DLD1 (cell line): ENCODE data around the gene UBE2M.
"Not testable (repeated sequence)": the region's sequence is repeated elsewhere in the genome, so short reads cannot be mapped to it uniquely, and the experiment has no call there.

Experiments used
- in situ Hi-C: cut with HindIII; loops from 2 replicates; pipeline ENCODE4 v1.10.0; 2017; ENCODE audit warnings: low sequenced_read_pairs

Gene UBE2M

DNA sequence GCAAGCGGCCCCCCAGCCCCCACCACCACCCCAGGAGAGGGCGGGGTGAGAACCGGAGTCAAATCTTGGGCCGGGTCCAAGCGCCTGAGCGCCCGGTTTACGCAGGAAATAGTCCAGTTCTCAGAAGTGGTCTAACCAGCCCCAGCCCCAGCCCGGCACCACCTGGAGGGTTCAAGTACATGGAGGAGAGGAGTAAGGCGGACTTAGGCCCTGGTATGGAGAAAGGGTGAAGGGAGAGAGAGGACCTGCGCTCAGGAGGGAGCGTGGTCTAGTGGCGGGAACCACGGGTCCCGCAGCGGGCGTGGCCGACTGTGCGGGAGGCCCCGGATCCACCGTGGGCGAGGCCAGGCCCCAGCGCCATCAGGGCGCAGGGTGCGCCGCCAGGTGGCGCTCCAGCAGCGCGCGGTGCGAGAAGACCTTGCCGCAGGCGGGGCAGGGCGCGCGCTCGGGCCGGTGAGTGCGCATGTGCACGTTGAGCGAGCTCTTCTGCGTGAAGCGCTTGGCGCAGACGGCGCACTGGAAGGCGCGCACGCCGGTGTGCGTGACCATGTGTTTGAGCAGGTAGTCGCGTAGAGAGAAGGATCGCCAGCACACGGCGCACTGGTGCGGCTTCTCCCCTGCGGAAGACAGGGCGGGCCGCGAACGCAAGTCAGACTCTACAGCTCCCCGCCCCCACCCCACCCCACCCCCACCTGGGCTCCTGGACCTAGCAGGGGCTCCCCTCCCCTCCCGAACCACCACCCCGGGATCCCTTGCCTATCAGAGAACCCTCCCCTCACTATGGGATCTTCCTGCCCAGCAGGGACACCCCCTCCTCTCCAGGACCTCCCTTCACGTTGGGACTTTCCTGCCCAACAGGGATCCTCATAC is 44.5 kb downstream of the UBE2M start:
- in situ Hi-C loops: no loop called here

DNA sequence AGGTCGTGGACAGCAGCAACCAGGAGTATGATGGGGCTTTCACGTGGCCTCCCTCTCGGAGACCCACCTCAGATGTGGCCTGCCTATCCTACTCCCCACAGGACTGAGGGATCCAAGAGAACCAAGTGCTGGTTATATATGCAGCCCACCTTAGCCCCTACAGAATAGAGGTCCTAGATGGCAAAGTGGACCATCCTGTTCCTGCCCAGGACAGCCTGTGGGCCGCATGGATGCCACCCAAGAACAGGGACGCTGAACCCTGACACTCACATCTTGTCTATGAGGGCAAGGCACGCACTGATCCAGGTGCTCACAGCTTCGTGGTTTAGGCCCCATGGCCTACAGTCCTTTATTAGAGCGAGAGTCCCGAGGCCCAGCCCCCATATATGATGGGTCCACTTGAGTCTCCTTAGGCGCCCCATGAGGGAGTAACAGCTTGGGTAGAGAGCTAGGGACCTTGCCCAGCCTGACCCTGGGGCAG is 45.2 kb downstream of the UBE2M start:
- in situ Hi-C loops: no loop called here

DNA sequence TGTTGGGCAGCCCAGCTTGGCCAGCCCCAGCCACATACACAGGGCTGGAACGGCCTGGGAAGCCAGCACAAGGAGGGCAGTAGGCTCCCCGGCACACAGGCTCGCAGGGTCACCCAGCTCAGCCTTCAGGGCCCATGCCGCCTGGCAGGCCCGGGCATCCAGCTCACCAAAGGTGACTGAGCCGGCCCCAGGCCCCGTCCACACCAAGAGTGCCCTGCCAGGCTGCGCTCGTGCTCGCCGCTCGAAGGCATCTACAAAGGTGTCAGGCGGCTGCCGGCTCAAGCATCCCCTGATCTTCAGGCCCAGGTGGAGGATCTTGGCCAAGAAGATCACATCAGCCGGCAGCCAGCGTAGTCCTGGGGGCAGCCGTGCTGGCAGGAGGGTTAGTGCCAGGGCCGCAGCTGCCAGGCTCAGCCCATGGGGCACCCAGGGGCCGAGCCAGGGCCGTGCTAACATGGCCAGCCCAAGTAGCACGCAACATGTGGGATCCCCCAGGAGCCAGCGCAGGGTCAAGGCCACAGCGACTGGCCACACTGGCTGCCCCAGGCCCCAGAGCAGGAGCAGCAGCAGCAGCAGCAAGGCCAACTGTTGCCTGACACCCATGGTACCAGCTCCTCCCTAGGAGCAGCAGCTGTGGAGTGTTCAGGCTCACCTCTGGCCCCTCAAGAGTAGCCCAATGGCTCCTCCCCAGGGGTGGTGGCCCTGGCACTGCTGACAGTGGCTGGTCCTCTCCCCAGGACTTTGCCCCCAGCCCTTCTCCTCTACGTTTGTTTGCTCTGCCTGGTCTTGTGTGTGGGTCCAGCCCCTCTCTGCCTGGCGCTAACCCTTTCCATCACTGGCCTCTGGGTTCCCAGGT is 46.8 kb downstream of the UBE2M start, which contains the start of gene SLC27A5:
Gene SLC27A5 (minus strand): TSS at position 640 of the 856 bp plus-strand sequence. CDS start 37 bp downstream, at position 603.
- in situ Hi-C loops: no loop called here

DNA sequence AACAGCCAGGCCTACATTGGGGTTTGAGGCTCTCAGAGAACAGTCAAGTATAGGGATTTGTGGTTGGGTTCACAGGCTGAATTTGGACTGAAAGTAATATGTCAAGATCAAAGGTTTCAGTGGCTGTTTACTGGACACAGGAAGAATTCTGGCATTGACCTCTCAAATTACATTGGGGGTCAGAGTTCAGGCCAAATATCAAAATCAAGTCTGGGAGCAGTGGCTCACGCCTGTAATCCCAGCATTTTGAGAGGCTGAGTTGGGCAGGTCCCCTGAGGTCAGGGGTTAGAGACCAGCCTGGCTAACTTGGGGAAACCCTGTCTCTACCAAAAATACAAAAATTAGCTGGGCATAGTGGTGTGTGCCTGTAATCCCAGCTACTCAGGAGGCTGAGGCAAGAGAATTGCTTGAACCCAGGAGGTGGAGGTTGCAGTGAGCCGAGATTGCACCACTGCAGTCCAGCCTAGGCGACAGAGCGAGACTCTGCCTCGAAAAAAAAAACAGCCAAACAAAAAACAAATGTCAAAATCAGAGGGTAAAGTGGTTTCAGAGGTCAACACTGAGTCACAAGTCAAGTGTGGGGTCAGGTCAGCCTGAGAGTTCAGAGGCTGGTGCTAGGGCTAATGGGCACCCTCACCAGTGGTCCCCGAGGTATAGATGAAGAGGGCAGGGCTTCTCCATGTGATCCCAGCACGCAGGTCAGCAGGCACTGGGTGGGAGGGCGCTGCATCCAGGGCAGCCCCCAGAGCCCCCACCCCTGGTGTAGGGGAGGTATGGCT is 48.1 kb downstream of the UBE2M start:
- in situ Hi-C loops: no loop called here

DNA sequence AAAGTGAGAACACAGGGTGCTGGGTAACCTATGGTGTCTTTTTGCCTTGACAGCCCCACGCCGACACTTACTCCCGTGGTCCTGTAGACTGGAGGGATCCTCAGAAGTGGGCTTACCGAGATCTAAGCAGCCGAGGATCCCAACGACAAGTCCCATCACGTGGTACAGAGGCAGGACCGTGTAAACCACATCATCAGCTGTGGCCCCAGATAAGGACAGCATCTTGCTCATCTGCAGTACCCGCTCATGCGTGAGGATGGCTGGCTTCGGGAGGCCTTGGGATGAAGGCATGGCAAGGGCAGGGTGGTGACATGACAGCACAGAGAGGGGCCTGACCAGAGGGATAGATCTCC is 48.7 kb downstream of the UBE2M start:
- in situ Hi-C loops: no loop called here

DNA sequence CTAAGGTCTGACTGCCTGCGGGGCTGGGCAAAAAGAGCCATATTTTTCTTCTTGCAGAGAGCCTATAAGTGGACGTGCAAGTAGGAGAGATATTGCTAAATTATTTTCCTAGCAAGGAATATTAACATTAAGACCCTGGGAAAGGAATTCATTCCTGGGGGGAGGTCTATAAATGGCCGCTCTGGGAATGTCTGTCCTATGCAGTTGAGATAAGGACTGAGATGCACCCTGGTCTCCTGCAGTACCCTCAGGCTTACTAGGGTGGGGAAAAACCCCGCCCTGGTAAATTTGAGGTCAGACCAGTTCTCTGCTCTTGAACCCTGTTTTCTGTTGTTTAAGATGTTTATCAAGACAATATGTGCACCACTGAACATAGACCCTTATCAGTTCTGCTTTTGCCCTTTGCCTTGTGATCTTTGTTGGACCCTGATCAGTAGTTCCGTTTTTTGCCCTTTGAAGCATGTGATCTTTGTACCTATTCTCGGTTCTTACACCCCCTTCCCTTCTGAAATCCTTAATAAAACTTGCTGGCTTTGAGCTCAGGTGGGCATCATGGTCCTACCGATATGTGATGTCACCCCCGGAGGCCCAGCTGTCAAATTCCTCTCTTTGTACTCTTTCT is 50.7 kb downstream of the UBE2M start:
- in situ Hi-C loops: not testable (repeated sequence)
